K562 (cell line): ENCODE data around the gene MYBPC3. TPM values are rescaled to one million over a fixed set of nuclear protein-coding genes. Genes with fewer than 3 reads are reported as not detected.

Experiments
- ELF2 ChIP-seq: fragments of 250-450 bp; sonication (Bioruptor Pico); IDR thresholded peaks from 2 replicates; pipeline ENCODE4 v1.5.0; 2021; ENCODE audit warnings: mild to moderate bottlenecking
- MIER1 ChIP-seq: fragments of 450-650 bp; IDR thresholded peaks from 2 replicates; pipeline ENCODE4 v1.6.1; 2016; ENCODE audit warnings: antibody characterized with exemption, mild to moderate bottlenecking, low read depth
- POLR2B ChIP-seq: fragments of 450-650 bp; IDR thresholded peaks from 2 replicates; pipeline ENCODE4 v1.6.1; 2018; ENCODE audit warnings: low read depth; ENCODE audit not compliant: partially characterized antibody
- POLR3A ChIP-seq: IDR thresholded peaks from 2 replicates; pipeline ENCODE4 v1.6.1; 2011; ENCODE audit warnings: borderline replicate concordance, mild to moderate bottlenecking, moderate library complexity; ENCODE audit not compliant: insufficient read length, insufficient read depth; ENCODE audit errors: extremely low read depth
- SRSF9 ChIP-seq: fragments of 200-400 bp; formaldehyde crosslinking; IDR thresholded peaks from 2 replicates; pipeline ENCODE4 v1.6.1; 2017; ENCODE audit warnings: low read depth, low read length, borderline replicate concordance
- ZKSCAN3 ChIP-seq: fragments of 250-450 bp; sonication (Bioruptor Pico); IDR thresholded peaks from 2 replicates; pipeline ENCODE4 v1.4.0; 2020
- polyA plus RNA-seq, 8 experiments: library from polyadenylated mRNA; depleted of rRNA in 4 of 8; stranded (reverse) in 5 of 8; unstranded in 3 of 8; fragments of >200 nt; fragmentation: Nextera tagmentation in 2 of 8; fragmentation: Illumina TruSeq in 1 of 8; extraction: Ambion mirVana in 2 of 8; extraction: Trizol in 1 of 8; gene quantifications; 2 replicates each; pipeline versions ENCODE4 v1.2.1 to v1.2.3, GENCODE V29; 2011 to 2014; ENCODE audit warnings: inconsistent platforms in 1 of 8, missing spikeins in 1 of 8
- total RNA-seq, 7 experiments: library from RNA; depleted of rRNA in 6 of 7; stranded (reverse); fragments of >200 nt in 6 of 7; fragmentation: Illumina TruSeq in 2 of 7; extraction: Trizol in 2 of 7; gene quantifications; 2 replicates each; pipeline versions ENCODE4 v1.2.1 to v1.2.3, GENCODE V29; 2011 to 2021; ENCODE audit warnings: low replicate concordance in 1 of 7
- TF ChIP-seq, protein P1 (sequence below), 2 experiments: fragments of 450-650 bp in 1 of 2; sonication (generic) in 1 of 2; formaldehyde crosslinking in 1 of 2; IDR thresholded peaks; 2 replicates each; pipeline versions ENCODE4 v1.7.1 to v1.9.0; 2016 to 2022; ENCODE audit warnings: inconsistent platforms in 1 of 2, mild to moderate bottlenecking in 1 of 2, missing genetic modification reagents in 1 of 2
- TF ChIP-seq, protein P2 (sequence below), 2 experiments: fragments of 450-650 bp; formaldehyde crosslinking in 1 of 2; IDR thresholded peaks; 2 replicates each; pipeline versions ENCODE4 v1.4.0 to v1.6.1; 2014 to 2020; ENCODE audit warnings: mild to moderate bottlenecking in 2 of 2, borderline replicate concordance in 1 of 2, low read depth in 1 of 2

Gene MYBPC3
- total and polyA plus RNA-seq, 9 of the 15 experiments (the other 6 are each of a cell fraction or from before 2014, with no cell fraction given) = 0.01 TPM; not detected in 8

- TF ChIP-seq, protein P1, sequence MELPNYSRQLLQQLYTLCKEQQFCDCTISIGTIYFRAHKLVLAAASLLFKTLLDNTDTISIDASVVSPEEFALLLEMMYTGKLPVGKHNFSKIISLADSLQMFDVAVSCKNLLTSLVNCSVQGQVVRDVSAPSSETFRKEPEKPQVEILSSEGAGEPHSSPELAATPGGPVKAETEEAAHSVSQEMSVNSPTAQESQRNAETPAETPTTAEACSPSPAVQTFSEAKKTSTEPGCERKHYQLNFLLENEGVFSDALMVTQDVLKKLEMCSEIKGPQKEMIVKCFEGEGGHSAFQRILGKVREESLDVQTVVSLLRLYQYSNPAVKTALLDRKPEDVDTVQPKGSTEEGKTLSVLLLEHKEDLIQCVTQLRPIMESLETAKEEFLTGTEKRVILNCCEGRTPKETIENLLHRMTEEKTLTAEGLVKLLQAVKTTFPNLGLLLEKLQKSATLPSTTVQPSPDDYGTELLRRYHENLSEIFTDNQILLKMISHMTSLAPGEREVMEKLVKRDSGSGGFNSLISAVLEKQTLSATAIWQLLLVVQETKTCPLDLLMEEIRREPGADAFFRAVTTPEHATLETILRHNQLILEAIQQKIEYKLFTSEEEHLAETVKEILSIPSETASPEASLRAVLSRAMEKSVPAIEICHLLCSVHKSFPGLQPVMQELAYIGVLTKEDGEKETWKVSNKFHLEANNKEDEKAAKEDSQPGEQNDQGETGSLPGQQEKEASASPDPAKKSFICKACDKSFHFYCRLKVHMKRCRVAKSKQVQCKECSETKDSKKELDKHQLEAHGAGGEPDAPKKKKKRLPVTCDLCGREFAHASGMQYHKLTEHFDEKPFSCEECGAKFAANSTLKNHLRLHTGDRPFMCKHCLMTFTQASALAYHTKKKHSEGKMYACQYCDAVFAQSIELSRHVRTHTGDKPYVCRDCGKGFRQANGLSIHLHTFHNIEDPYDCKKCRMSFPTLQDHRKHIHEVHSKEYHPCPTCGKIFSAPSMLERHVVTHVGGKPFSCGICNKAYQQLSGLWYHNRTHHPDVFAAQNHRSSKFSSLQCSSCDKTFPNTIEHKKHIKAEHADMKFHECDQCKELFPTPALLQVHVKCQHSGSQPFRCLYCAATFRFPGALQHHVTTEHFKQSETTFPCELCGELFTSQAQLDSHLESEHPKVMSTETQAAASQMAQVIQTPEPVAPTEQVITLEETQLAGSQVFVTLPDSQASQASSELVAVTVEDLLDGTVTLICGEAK (IDR thresholded peaks at IDR 0.05) = no peak
- TF ChIP-seq, protein P1 (CRISPR knock-in tag; IDR thresholded peaks at IDR 0.05) = no peak
- TF ChIP-seq POLR3A (no peak), ELF2 (CRISPR knock-in tag) (no peak), POLR2B (no peak), SRSF9 (no peak), MIER1 (0 out of 2 replicates have a peak, but pooled peaks have one; percentile 27), ZKSCAN3 (CRISPR knock-in tag) (no peak)
- TF ChIP-seq, protein P2, sequence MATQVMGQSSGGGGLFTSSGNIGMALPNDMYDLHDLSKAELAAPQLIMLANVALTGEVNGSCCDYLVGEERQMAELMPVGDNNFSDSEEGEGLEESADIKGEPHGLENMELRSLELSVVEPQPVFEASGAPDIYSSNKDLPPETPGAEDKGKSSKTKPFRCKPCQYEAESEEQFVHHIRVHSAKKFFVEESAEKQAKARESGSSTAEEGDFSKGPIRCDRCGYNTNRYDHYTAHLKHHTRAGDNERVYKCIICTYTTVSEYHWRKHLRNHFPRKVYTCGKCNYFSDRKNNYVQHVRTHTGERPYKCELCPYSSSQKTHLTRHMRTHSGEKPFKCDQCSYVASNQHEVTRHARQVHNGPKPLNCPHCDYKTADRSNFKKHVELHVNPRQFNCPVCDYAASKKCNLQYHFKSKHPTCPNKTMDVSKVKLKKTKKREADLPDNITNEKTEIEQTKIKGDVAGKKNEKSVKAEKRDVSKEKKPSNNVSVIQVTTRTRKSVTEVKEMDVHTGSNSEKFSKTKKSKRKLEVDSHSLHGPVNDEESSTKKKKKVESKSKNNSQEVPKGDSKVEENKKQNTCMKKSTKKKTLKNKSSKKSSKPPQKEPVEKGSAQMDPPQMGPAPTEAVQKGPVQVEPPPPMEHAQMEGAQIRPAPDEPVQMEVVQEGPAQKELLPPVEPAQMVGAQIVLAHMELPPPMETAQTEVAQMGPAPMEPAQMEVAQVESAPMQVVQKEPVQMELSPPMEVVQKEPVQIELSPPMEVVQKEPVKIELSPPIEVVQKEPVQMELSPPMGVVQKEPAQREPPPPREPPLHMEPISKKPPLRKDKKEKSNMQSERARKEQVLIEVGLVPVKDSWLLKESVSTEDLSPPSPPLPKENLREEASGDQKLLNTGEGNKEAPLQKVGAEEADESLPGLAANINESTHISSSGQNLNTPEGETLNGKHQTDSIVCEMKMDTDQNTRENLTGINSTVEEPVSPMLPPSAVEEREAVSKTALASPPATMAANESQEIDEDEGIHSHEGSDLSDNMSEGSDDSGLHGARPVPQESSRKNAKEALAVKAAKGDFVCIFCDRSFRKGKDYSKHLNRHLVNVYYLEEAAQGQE (IDR thresholded peaks at IDR 0.05; ENCODE audit: borderline replicate concordance) = no peak
- TF ChIP-seq, protein P2 (CRISPR knock-in tag; IDR thresholded peaks at IDR 0.05; ENCODE audit: low read depth) = no peak
Observed at GRCh38 chr11:47376525-47377371, 24.2 kb upstream of the MYBPC3 start (continued).
